ENCODE measurements around the gene IL26. TPM values are rescaled to one million over a fixed set of nuclear protein-coding genes. Genes with fewer than 3 reads are reported as not detected.

Gene IL26
- total RNA-seq (under 1 TPM in 1 of 2 experiments, not detected in 1; 0.25 TPM), total RNA-seq (0 to 3.2 (median 0.07) reads per million in 172 experiments)
- 0.35 TPM for polyA plus RNA-seq (2013, experiment 1 of 2)
- 0.80 TPM for polyA plus RNA-seq (2013, experiment 2 of 2)

DNA sequence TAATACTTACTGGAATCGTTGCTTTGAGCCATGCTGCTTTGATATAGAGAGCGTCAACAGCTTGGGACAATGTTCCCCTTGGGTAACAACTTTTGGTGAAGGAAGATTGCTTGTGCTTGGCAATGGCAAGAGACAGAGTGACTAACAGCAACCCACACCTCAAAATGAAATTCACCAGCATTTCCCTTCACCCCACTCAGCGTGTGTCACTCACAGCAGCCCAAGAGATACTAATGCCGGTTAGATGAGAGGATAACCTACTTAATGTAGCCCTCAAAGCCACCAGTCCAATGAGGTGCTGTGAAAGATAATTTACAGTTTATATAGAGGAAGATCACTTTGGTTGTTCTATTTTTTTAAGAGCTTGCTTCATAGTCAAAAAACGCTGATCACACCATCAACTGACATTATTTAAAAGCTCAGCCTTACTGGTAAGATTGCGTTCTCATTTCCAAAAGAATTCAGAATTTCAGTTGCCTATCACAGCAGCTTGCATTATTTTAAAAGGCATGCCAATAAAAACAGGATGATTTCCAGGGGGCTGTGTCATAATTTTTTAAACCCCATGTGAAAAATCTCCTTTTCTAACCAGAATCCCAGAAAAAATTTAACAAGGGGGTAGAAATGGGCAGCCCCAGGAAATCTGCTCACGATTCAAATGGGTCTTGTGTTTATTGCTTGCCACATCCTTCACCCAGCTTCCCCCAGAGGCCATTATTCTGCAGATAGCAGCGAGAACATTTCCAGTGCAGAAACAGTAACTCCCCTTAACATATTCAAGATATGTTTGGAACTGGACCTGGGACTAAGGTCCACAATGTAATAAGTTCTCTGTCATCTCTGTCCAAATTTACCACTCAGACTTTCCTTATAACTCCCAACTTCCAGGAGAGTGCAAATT, at the start of gene IL26:
Gene IL26, minus strand, starts transcription at position 235 of the 901 bp plus-strand sequence. Its CDS starts 54 bp downstream, at position 181.
- H3K9me3 ChIP-seq (ENCODE audit: control insufficient read depth in 1 of 2, insufficient read depth in 1 of 2, low read length in 2 of 2), result no peaks in the 10 kb centered on the region
- no peak for TF ChIP-seq CTCF (IDR thresholded peaks at IDR 0.05)
- H3K27ac ChIP-seq (ENCODE audit: low read depth in 1 of 2, low read length in 2 of 2), result no peak within 1 kb of the TSS
- no peak within 1 kb of the TSS for H3K4me3 ChIP-seq (ENCODE audit: low read length)
- Mint-ChIP-seq H3K4me1 (ENCODE audit: low read depth) (peaks cover 6% of the 10 kb centered on the region), H3K27me3 (no peaks in the 10 kb centered on the region), H3K27ac (no peak within 1 kb of the TSS), H3K36me3 (ENCODE audit: low read depth) (no peaks in the 10 kb centered on the region), H3K9me3 (no peaks in the 10 kb centered on the region), H3K4me3 (no peak within 1 kb of the TSS)
- ChIA-PET CTCF (interaction anchor here (0.6 kb wide), 1 partner anchor 91 kb away, joined by 3 read pairs; no protein-coding TSS in a partner anchor), POLR2A (interaction anchor here (0.8 kb wide), 1 partner anchor 11 kb away, joined by 3 read pairs; no protein-coding TSS in a partner anchor)
- H3K4me1 ChIP-seq (ENCODE audit: insufficient read depth, low read length), result peaks cover 6% of the 10 kb centered on the region
- peak in 2 of 14 experiments; percentile 24 to 58 for DNase-seq
- no peak for ATAC-seq (ENCODE audit: poor library complexity)
- H3K36me3 ChIP-seq (ENCODE audit: insufficient read depth, low read length), result no peaks in the 10 kb centered on the region
- intact Hi-C loops (cut with DNase I, micrococcal nuclease), result loop anchor here (2.0 to 10.0 kb wide), 2 partner anchors 181 to 185 kb away; no protein-coding TSS in a partner anchor
- no peaks in the 10 kb centered on the region for H3K27me3 ChIP-seq (ENCODE audit: control insufficient read depth in 1 of 2, insufficient read depth in 2 of 2, low read length in 2 of 2)

DNA sequence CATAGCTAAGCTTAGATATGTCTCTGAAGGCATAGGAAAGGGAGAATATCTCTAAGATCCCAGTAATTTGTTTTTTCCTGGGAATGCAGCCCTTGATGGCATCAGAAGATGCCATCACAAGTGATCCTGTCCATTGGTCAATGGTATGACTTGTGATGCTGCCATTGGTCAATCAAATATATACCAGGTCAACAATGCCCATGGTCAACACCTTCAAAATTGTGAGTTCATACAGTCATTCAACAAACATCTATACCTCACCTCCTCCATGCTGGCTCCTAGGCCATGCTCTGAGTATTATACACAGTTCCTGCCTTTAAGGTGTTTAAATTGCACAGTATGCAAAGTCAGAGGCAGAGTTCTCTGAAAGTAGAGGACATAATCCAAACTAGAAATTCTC, 47.1 kb upstream of the IL26 start:
- Mint-ChIP-seq H3K9me3 (no peaks in the 10 kb centered on the region), H3K36me3 (ENCODE audit: low read depth) (no peaks in the 10 kb centered on the region), H3K4me3 (no peak overlapping the region), H3K4me1 (ENCODE audit: low read depth) (peaks cover 4% of the 10 kb centered on the region), H3K27ac (no peak overlapping the region), H3K27me3 (no peaks in the 10 kb centered on the region)
- intact Hi-C loops (cut with DNase I, micrococcal nuclease), result no loop called here
- no peaks in the 10 kb centered on the region for H3K36me3 ChIP-seq (ENCODE audit: insufficient read depth, low read length)
- peaks cover under 1% of the 10 kb centered on the region for H3K4me1 ChIP-seq (ENCODE audit: insufficient read depth, low read length)
- TF ChIP-seq CTCF (IDR thresholded peaks at IDR 0.05), result no peak
- H3K27me3 ChIP-seq (ENCODE audit: control insufficient read depth in 1 of 2, insufficient read depth in 2 of 2, low read length in 2 of 2), result no peaks in the 10 kb centered on the region
- ChIA-PET POLR2A (no interaction called here), CTCF (interaction anchor here (0.7 kb wide), 1 partner anchor 44 kb away, joined by 3 read pairs; no protein-coding TSS in a partner anchor)
- no peak overlapping the region for H3K27ac ChIP-seq (ENCODE audit: low read depth in 1 of 2, low read length in 2 of 2)
- H3K9me3 ChIP-seq (ENCODE audit: control insufficient read depth in 1 of 2, insufficient read depth in 1 of 2, low read length in 2 of 2), result no peaks in the 10 kb centered on the region
- ATAC-seq (ENCODE audit: poor library complexity) (no peak), DNase-seq (no peak)
- H3K4me3 ChIP-seq (ENCODE audit: low read length), result no peak overlapping the region

DNA sequence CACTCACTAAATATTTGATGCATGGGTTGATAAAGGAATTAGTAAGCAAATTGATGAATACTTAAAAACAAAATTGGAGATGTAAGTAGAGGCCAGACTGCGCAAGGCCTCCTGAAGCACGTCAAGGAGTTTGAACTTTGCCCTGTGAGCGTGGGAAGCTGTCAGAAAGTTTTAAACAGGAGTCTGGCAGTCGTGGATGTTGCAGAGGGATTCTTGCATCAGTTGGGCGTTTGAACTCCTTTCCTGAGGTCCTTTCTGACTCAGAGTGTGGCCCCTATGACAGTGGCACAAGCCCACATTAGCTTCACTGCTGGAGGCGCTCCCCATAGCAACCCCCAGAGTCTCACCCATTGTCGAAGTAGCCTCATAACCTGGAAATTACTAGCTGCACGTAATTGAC, 45.7 kb upstream of the IL26 start:
- Histone ChIP-seq H3K4me3 (ENCODE audit: low read length) (no peak overlapping the region), H3K9me3 (ENCODE audit: control insufficient read depth in 1 of 2, insufficient read depth in 1 of 2, low read length in 2 of 2) (no peaks in the 10 kb centered on the region), H3K27me3 (ENCODE audit: control insufficient read depth in 1 of 2, insufficient read depth in 2 of 2, low read length in 2 of 2) (no peaks in the 10 kb centered on the region), H3K4me1 (ENCODE audit: insufficient read depth, low read length) (no peaks in the 10 kb centered on the region), H3K36me3 (ENCODE audit: insufficient read depth, low read length) (no peaks in the 10 kb centered on the region), H3K27ac (ENCODE audit: low read depth in 1 of 2, low read length in 2 of 2) (no peak overlapping the region)
- no peaks in the 10 kb centered on the region for H3K4me1 Mint-ChIP-seq (ENCODE audit: low read depth)
- ChIA-PET POLR2A (no interaction called here), CTCF (no interaction called here)
- intact Hi-C loops (cut with DNase I, micrococcal nuclease), result no loop called here
- ATAC-seq (ENCODE audit: poor library complexity) (no peak), DNase-seq (no peak)
- H3K4me3 Mint-ChIP-seq, result no peak overlapping the region
- TF ChIP-seq CTCF (IDR thresholded peaks at IDR 0.05), result no peak
- no peaks in the 10 kb centered on the region for H3K36me3 Mint-ChIP-seq (ENCODE audit: low read depth)
- no peaks in the 10 kb centered on the region for H3K9me3 Mint-ChIP-seq
- H3K27me3 Mint-ChIP-seq, result no peaks in the 10 kb centered on the region
- no peak overlapping the region for H3K27ac Mint-ChIP-seq

All from CD4-positive, alpha-beta T cell (primary cell).